OCI-LY3 (cell line): ENCODE results near the gene AQP12A.
A peak's percentile ranks its signal among the peaks of the same experiment; 100 is the strongest.

Source experiments
- H2AFZ ChIP-seq: fragments of 200-600, 300-600 bp; shearing (Covaris generic); 2 replicates; pipeline ENCODE4 v1.6.0; 2014; ENCODE audit warnings: antibody characterized with exemption, low read depth, low read length
- H3K27ac ChIP-seq: fragments of 200-600, 300-600 bp; sonication (generic); 2 replicates; pipeline ENCODE4 v1.5.1; 2014; ENCODE audit warnings: mild to moderate bottlenecking, low read length, moderate library complexity, mixed read lengths
- H3K27me3 ChIP-seq: fragments of 200-600, 300-600 bp; sonication (generic); 2 replicates; pipeline ENCODE4 v1.6.1; 2014; ENCODE audit warnings: low read depth, low read length, mixed read lengths
- H3K36me3 ChIP-seq: fragments of 200-600, 300-600 bp; sonication (generic); replicated peaks from 2 replicates; pipeline ENCODE3; 2014; ENCODE audit warnings: low read depth, low read length, mixed read lengths
- H3K4me1 ChIP-seq: fragments of 300-600, 200-600 bp; sonication (generic); 2 replicates; pipeline ENCODE4 v1.6.1; 2014; ENCODE audit warnings: low read length, mixed read lengths
- H3K4me2 ChIP-seq: fragments of 200-600, 300-600 bp; sonication (generic); 2 replicates; pipeline ENCODE4 v1.6.1; 2014; ENCODE audit warnings: low read length, mixed read lengths
- H3K4me3 ChIP-seq: fragments of 300-600, 200-600 bp; sonication (generic); 2 replicates; pipeline ENCODE4 v1.5.1; 2014; ENCODE audit warnings: antibody characterized with exemption, mild to moderate bottlenecking, low read length, moderate library complexity
- H3K79me2 ChIP-seq: fragments of 300-600, 200-600 bp; shearing (Covaris generic); 2 replicates; pipeline ENCODE4 v1.6.1; 2014; ENCODE audit warnings: mild to moderate bottlenecking, low read length, mixed read lengths
- H3K9ac ChIP-seq: fragments of 300-600, 200-600 bp; shearing (Covaris generic); 2 replicates; pipeline ENCODE4 v1.6.0; 2014; ENCODE audit warnings: mild to moderate bottlenecking, low read length, moderate library complexity
- H3K9me3 ChIP-seq: fragments of 200-600, 300-600 bp; shearing (Covaris generic); 2 replicates; pipeline ENCODE4 v1.6.1; 2014; ENCODE audit warnings: low read length, mixed read lengths; ENCODE audit not compliant: insufficient read depth
- H4K20me1 ChIP-seq: fragments of 200-600, 300-600 bp; sonication (generic); 2 replicates; pipeline ENCODE4 v1.6.1; 2016; ENCODE audit warnings: low read length, mixed read lengths; ENCODE audit not compliant: insufficient read depth
- CTCF ChIP-seq: fragments of 200-600, 300-600 bp; sonication (generic); IDR thresholded peaks from 2 replicates; pipeline ENCODE4 v1.5.1; 2014; ENCODE audit warnings: antibody characterized with exemption, low read length, low read depth
- EZH2phosphoT487 ChIP-seq: fragments of 200-600 bp; shearing (Covaris generic); IDR thresholded peaks from 2 replicates; pipeline ENCODE4 v1.6.1; 2018; ENCODE audit warnings: antibody characterized with exemption, mixed run types, low read depth

Gene AQP12A

DNA sequence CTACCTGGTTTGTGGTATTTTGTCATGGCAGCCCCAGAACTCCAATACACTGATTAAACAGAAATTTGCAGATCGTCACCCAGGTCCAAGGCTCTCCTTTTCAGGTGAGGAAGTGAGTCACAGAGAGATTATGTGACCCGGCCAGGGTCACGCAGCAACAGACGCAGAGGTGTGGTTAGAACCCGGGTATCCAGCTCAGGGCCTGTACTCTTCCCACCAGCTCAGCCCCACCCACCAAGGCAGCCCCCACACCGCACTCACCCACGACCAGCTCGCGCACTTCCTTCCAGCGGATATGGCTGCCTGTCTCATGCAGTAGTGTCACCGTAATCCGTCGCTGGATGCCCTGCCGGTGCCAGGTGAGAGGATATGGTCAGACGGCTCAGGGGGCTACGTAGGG lies 48.1 kb downstream of the AQP12A start:
- no peak overlapping the region for H3K27ac ChIP-seq
- H2AFZ ChIP-seq, result no peak overlapping the region
- no peaks in the 10 kb centered on the region for H3K9me3 ChIP-seq
- no peaks in the 10 kb centered on the region for H3K79me2 ChIP-seq
- 0 out of 2 replicates have a peak, but pooled peaks cover 6% of the 10 kb centered on the region for H3K27me3 ChIP-seq
- no peaks in the 10 kb centered on the region for H4K20me1 ChIP-seq
- H3K9ac ChIP-seq, result no peak overlapping the region
- H3K4me3 ChIP-seq, result no peak overlapping the region
- H3K36me3 ChIP-seq, result no peaks in the 10 kb centered on the region
- no peak overlapping the region for H3K4me2 ChIP-seq
- H3K4me1 ChIP-seq, result no peaks in the 10 kb centered on the region
- TF ChIP-seq EZH2phosphoT487 (no peak), CTCF (no peak)

DNA sequence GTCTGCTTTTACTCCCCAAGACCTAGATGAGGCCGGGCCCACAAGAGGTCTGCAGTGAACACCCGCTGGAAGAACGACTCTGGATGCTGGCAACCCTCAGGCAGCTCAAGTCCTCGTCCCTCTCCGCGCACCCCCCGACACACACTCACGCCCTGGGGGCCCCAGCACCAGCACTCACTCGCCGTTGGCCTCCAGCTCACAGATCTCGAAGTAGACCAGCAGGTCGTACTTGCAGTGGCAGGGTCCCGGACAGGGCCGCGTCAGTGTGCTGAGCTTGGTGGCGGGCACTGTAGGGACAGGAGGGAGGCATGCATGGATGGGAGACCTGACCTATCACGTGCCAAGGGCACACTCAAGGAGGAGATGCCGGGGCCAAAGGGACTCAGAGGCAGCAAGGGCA lies 49.4 kb downstream of the AQP12A start:
- no peak overlapping the region for H3K4me2 ChIP-seq
- H4K20me1 ChIP-seq, result no peaks in the 10 kb centered on the region
- H3K9me3 ChIP-seq, result no peaks in the 10 kb centered on the region
- H3K27ac ChIP-seq, result no peak overlapping the region
- no peaks in the 10 kb centered on the region for H3K36me3 ChIP-seq
- H3K27me3 ChIP-seq, result 0 out of 2 replicates have a peak, but pooled peaks cover 6% of the 10 kb centered on the region
- H2AFZ ChIP-seq, result no peak overlapping the region
- no peak overlapping the region for H3K9ac ChIP-seq
- H3K4me3 ChIP-seq, result no peak overlapping the region
- H3K4me1 ChIP-seq, result no peaks in the 10 kb centered on the region
- no peak for TF ChIP-seq CTCF
- no peaks in the 10 kb centered on the region for H3K79me2 ChIP-seq

DNA sequence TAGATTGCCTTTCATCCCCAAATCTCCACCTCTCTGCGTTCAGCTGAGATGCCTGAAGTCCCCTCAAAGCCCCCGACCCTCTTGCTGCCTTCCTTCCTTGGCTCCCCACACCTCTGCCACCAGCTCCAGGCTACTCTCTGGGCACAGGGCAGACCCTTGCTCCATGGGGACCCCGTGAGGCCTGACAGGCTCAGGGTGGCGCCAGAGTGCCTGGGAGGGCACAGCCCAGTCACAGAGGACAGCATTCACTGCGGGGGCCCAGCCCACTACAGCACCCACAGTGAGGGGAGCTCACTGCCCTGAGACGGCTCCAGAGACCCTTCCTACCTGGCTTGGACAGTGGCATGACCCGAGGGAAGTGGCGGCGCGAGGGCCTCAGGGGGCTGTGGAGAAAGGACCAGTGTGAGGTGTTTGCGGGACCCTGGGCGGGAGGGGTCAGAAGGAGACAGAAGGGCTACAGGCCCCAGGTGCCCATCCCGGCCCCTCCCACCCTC lies 51.0 kb downstream of the AQP12A start:
- Histone ChIP-seq H3K36me3 (no peaks in the 10 kb centered on the region), H3K27ac (no peak overlapping the region), H3K4me2 (no peak overlapping the region), H3K9ac (no peak overlapping the region), H3K4me3 (no peak overlapping the region), H2AFZ (no peak overlapping the region), H3K4me1 (no peaks in the 10 kb centered on the region), H3K79me2 (no peaks in the 10 kb centered on the region), H3K27me3 (0 out of 2 replicates have a peak, but pooled peaks cover 6% of the 10 kb centered on the region), H4K20me1 (no peaks in the 10 kb centered on the region), H3K9me3 (no peaks in the 10 kb centered on the region)
- no peak for TF ChIP-seq EZH2phosphoT487
- TF ChIP-seq CTCF, result peak; percentile 16; the same call in 1 of the 2 replicates

GRCh38 chr2:240745456-240745855 lies 53.8 kb downstream of the AQP12A start:
- H3K4me2 ChIP-seq, result no peak overlapping the region
- no peak overlapping the region for H3K9ac ChIP-seq
- H3K27me3 ChIP-seq, result no peaks in the 10 kb centered on the region
- H3K79me2 ChIP-seq, result no peaks in the 10 kb centered on the region
- H2AFZ ChIP-seq, result no peak overlapping the region
- H4K20me1 ChIP-seq, result no peaks in the 10 kb centered on the region
- H3K27ac ChIP-seq, result no peak overlapping the region
- no peaks in the 10 kb centered on the region for H3K9me3 ChIP-seq
- H3K4me3 ChIP-seq, result no peak overlapping the region
- no peaks in the 10 kb centered on the region for H3K4me1 ChIP-seq
- no peak for TF ChIP-seq CTCF
- TF ChIP-seq EZH2phosphoT487, result no peak
- H3K36me3 ChIP-seq, result no peaks in the 10 kb centered on the region
